Lower lobe of right lung (tissue), 2 donors: ENCODE results near the gene ZNF717. TPM values are rescaled to one million over a fixed set of nuclear protein-coding genes. Genes with fewer than 3 reads are reported as not detected.
"Not testable (repeated sequence)": the region's sequence is repeated elsewhere in the genome, so short reads cannot be mapped to it uniquely, and the experiment has no call there.

ENCODE experiments used
- ATAC-seq, 2 donors: fragments of 200-7000 bp; cut with Tn5 transposase; one replicate each; pipeline ENCODE4 v1.9.1; 2020 to 2022; ENCODE audit warnings: mild to moderate bottlenecking in 2 of 2, moderate library complexity in 2 of 2
- DNase-seq: peaks from one replicate; pipeline ENCODE4 v3.0.0-alpha.2; 2020
- H3K27ac ChIP-seq: fragments of 200-600 bp; one replicate; pipeline ENCODE4 v1.8.0; 2022
- H3K27me3 ChIP-seq: fragments of 200-600 bp; one replicate; pipeline ENCODE4 v1.8.0; 2022; ENCODE audit warnings: low read depth
- H3K36me3 ChIP-seq: fragments of 200-600 bp; one replicate; pipeline ENCODE4 v1.8.0; 2022; ENCODE audit warnings: mild to moderate bottlenecking
- H3K4me1 ChIP-seq: fragments of 200-600 bp; one replicate; pipeline ENCODE4 v1.8.0; 2022
- H3K4me3 ChIP-seq: fragments of 200-600 bp; one replicate; pipeline ENCODE4 v1.8.0; 2022; ENCODE audit warnings: mild to moderate bottlenecking
- H3K9me3 ChIP-seq: fragments of 200-600 bp; one replicate; pipeline ENCODE4 v1.8.0; 2022
- intact Hi-C: fragments of 100-400 bp; cut with DNase I; formaldehyde crosslinking; loops from one replicate; pipeline ENCODE4 v1.11.0; 2022
- long read RNA-seq: library from polyadenylated mRNA; unstranded; transcript quantifications from one replicate; pipeline ENCODE4 v2.0.0, GENCODE V29; 2021
- total RNA-seq: library from RNA; stranded (reverse); fragmentation: NEBNext Ultra II Directional; extraction: Animal tissue kit (Norgen Biotek cat#: 25700); gene quantifications from one replicate; pipeline ENCODE4 v1.2.1, GENCODE V29; 2021
- TF ChIP-seq, protein P1 (sequence below): fragments of 200-600 bp; IDR thresholded peaks from one replicate; pipeline ENCODE4 v1.8.0; 2022; ENCODE audit warnings: antibody characterized with exemption, mild to moderate bottlenecking
- donor health status: DM: no; HTN: yes; CAD: no; lungs with severe emphysema.

ZNF717 gene
- total RNA-seq, result 12.3 TPM
- long read RNA-seq, partial matches to known transcripts, result 0 of 7 reads
- long read RNA-seq, other reads (novel, unspliced or antisense), result 4 of 7 reads

DNA sequence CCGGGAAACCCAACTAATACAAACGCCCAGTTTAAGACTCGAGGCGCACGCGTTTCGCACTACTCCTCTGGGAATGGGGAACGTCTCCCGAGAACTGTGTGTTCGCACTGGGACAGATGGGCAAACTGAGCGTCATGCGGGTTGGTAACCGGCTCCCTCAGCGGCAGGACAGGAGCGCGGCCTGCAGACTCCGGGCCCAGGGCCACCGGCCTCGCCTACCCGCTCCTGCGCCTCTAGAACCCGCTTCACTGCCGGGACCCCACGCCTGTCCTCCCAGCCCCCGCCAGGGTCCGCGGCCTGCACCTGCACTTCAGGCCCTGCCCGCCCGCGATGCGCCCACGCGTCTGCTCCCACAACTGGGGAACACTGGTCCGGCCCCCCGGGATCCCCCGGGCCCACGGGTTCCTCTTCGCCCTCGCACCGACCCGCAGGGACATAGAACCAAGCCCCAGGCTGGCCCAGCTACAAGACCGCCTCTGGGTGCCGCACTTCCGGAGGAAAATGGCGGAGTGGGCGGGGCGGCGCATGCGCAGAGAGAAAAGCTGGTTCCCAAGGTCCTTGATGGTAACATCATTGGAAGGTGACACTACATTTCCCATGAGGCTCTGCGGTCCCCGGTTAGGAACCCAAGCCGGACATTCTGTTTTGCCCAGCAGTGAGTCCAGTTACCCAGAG lies at the start of gene ZNF717:
ZNF717 (minus strand) TSS at position 469 of the 675 bp plus-strand sequence. CDS start 2,187 bp downstream, outside the sequence.
- ATAC-seq, intact Hi-C loops, H3K36me3 ChIP-seq, H3K4me1 ChIP-seq, H3K9me3 ChIP-seq, H3K27me3 ChIP-seq: not testable (repeated sequence)
- Histone ChIP-seq H3K27ac (peak within 1 kb of the TSS; percentile 88), H3K4me3 (peak within 1 kb of the TSS; percentile 74)
- DNase-seq, result peak; percentile 94

DNA sequence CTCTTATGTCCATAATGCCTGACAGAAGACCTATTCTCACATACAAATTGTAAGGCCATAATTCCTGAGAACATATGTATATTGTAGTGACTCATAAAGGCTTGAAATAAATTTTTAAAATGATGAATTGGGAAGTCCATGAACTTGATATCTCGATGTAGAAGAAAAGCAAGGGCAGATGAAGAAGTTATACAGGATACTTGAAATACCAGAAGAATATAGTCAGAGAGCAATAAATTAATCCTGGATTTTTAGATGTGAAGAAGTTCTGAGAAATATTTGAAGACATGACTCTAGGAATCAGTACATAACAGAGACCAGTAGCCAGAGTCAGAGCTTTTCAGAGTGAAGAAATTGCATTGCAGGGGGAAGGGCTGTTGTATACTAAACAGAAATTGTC lies 45.7 kb upstream of the ZNF717 start:
- H3K27ac ChIP-seq, result not testable (repeated sequence)

DNA sequence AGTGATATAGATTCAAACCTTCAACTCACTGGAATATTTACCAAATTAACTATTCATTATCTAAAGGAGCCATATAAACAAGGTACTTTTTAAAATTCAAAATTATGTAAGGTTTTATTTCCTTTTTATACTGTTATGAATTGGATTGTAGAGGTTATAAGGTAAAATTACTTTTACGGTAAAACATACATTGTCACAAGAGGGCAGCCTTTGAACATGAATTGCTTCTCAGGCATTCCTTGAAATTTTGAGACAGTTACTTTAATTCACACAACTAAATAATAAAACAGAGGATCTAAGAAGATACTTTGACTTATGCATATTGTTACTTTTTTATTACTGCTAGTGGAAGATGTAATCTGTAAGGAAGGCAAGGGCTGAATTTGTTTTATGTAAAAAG lies 32.7 kb upstream of the ZNF717 start:
- H3K4me3 ChIP-seq, H3K27me3 ChIP-seq, H3K9me3 ChIP-seq, H3K4me1 ChIP-seq, H3K27ac ChIP-seq, intact Hi-C loops, ATAC-seq, H3K36me3 ChIP-seq, DNase-seq: not testable (repeated sequence)

More for the DNA sequence above, 45.7 kb upstream of the ZNF717 start:
- H3K36me3 ChIP-seq, DNase-seq, H3K9me3 ChIP-seq, H3K4me3 ChIP-seq, intact Hi-C loops, ATAC-seq, H3K27me3 ChIP-seq, H3K4me1 ChIP-seq: not testable (repeated sequence)

DNA sequence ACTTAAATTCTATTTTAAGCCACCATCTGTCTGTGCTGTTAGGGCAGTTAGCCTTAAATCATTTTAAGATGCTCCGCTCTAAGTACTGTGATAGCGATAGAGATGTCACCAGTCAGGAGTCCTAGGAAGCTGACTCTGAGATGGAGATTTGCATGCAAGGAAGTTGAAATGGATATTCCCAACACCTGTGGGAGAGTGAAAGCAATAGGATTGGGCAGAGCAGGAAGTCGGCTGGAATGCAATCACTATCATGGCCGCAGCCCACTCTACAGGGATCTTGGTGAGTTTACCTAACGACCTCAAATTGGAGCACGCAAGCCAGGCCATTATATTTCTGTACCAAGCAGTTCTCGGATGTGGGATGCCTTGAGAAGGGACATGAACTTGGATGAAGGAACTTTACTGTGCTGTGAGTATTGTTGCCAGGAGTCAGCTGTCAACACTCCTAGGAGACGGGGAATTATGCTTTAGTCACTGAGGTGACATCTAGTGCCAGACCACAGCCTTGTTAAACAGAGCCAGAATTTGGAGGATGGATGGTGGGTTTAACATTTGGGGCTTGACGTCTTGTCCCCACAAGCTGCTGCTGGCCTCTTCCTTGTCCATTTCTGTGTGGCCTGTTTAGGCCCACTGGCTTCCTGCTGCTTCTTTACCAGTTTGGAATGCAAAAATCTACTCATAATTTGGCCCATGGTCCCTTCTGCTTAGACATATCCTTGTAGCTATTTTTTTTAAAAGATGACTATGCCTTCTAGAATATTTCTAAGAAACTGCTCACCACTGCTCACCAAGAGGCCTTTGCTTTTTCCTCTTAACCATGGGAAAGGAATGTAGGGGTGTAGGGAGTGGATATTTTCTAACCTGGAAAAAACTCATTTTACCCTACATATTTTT lies 31.2 kb upstream of the ZNF717 start:
- H3K27me3 ChIP-seq, H3K36me3 ChIP-seq, H3K4me1 ChIP-seq, intact Hi-C loops, H3K27ac ChIP-seq, H3K9me3 ChIP-seq, ATAC-seq, DNase-seq, H3K4me3 ChIP-seq: not testable (repeated sequence)

DNA sequence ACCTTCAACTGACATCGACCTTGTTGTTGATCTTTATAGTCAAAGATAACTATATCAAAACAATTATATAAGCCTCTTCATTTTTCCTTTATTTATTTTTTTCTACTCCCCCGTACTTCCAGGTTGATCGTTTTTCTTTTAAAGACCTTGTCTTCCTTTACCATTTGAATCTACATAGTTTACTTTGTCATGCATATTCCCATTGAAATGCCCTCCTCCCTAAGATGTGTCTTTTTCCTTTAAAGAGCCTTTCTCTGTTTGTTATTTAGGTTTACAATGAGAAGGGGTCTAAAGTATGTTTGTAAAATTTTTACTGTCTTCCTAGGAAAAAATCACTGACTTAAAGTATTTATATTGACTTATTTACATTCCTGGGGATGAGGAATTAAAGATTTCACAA lies 29.4 kb upstream of the ZNF717 start:
- Histone ChIP-seq H3K4me3 (no peak overlapping the region), H3K4me1 (no peaks in the 10 kb centered on the region), H3K27me3 (no peaks in the 10 kb centered on the region), H3K27ac (no peak overlapping the region), H3K36me3 (no peaks in the 10 kb centered on the region), H3K9me3 (no peaks in the 10 kb centered on the region)
- intact Hi-C loops, result no loop called here
- ATAC-seq (no peak), DNase-seq (no peak)
- TF ChIP-seq, protein P1, sequence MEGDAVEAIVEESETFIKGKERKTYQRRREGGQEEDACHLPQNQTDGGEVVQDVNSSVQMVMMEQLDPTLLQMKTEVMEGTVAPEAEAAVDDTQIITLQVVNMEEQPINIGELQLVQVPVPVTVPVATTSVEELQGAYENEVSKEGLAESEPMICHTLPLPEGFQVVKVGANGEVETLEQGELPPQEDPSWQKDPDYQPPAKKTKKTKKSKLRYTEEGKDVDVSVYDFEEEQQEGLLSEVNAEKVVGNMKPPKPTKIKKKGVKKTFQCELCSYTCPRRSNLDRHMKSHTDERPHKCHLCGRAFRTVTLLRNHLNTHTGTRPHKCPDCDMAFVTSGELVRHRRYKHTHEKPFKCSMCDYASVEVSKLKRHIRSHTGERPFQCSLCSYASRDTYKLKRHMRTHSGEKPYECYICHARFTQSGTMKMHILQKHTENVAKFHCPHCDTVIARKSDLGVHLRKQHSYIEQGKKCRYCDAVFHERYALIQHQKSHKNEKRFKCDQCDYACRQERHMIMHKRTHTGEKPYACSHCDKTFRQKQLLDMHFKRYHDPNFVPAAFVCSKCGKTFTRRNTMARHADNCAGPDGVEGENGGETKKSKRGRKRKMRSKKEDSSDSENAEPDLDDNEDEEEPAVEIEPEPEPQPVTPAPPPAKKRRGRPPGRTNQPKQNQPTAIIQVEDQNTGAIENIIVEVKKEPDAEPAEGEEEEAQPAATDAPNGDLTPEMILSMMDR, result no peak

DNA sequence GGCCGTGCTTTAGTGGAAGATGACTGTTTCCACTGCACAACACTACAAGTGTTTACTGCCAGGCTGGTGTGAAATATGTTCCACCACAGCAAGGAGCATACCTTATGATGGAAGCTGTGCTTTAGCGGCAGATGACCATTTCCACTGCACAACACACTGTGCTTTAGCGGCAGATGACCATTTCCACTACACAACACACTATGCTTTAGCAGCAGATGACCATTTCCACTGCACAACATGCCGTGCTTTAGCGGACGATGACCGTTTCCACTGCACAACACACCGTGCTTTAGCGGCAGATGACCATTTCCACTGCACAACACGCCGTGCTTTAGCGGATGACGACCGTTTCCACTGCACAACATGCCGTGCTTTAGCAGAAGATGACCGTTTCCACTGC lies 2.8 kb downstream of the ZNF717 start:
- peaks cover 7% of the 10 kb centered on the region for H3K36me3 ChIP-seq
- no peaks in the 10 kb centered on the region for H3K4me1 ChIP-seq
- no peak for ATAC-seq

DNA sequence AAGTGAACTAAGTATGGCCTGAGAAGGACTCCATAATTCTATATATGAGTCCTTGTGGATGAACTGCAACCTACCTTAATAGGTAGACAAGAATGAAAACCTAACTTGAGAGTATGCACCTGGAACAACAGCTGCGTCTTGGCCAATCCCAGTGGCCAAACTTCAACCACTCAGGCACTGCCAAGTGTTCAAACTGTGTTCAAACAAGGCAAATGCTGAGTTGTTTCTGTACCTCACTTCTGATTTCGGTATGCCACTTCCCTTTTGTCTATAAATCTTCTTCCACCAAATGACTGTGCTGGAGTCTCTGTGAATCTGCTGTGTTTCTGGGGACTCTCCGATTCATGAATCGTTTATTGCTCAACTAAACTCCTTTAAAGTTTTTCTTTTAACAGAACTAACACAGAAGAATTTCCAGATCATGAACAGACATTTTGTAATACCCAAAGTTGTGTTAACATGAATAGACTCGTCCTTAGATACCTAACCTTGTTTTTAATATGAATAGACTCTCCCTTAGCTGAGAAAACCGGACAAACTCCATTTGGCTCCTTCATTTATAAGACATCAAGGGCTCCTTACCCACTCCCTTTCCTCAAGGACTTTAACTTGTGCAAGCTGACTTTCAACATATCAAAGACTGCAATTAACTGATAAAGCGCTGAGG lies 4.1 kb downstream of the ZNF717 start:
- no peak for DNase-seq
- TF ChIP-seq, protein P1, result no peak
- H3K9me3 ChIP-seq, result peaks cover 8% of the 10 kb centered on the region
- H3K36me3 ChIP-seq, result peaks cover 7% of the 10 kb centered on the region
- no peaks in the 10 kb centered on the region for H3K27me3 ChIP-seq
- no peak for ATAC-seq
- intact Hi-C loops, result no loop called here
- H3K4me1 ChIP-seq, result no peaks in the 10 kb centered on the region
- no peak overlapping the region for H3K27ac ChIP-seq
- H3K4me3 ChIP-seq, result no peak overlapping the region

More for the DNA sequence above, 2.8 kb downstream of the ZNF717 start:
- TF ChIP-seq, protein P1, result no peak
- Histone ChIP-seq H3K4me3 (no peak overlapping the region), H3K27me3 (no peaks in the 10 kb centered on the region), H3K27ac (no peak overlapping the region), H3K9me3 (no peaks in the 10 kb centered on the region)
- DNase-seq, result no peak
- intact Hi-C loops, result no loop called here

DNA sequence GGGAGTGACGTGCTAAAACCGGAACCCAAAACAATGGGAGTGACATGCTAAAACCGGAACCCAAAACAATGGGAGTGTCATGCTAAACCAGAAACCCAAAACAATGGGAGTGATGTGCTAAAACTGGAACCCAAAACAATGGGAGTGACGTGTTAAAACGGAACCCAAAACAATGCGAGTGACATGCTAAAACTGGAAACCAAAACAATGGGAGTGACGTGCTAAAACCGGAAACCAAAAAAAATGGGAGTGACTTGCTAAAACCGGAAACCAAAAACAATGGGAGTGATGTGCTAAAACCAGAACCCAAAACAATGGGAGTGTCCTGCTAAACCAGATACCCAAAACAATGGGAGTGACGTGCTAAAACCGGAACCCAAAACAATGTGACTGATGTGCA lies 7.6 kb downstream of the ZNF717 start:
- H3K36me3 ChIP-seq, ATAC-seq, intact Hi-C loops, H3K27me3 ChIP-seq, H3K27ac ChIP-seq, H3K4me3 ChIP-seq, DNase-seq, H3K4me1 ChIP-seq: not testable (repeated sequence)
- peaks cover 15% of the 10 kb centered on the region for H3K9me3 ChIP-seq

DNA sequence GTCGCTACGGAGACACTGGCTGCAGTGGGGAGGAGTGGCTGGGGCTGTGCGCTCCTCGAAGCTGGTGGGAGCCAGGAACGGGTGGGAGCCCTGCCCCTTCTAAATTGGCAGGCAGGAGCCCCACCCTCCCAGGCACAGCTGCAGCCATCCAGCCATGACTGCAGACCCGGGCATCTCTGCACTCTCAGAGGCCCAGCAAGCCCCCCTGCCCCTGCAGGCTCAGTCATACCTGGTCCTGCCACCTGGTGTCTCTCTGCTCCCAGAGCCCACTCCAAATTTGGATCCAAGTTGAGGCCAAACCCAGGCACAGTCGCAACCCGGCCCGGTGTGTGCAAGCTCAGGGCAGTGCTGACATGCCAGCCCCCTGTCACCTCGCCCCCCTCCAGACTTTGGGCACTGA lies 13.7 kb downstream of the ZNF717 start:
- H3K27me3 ChIP-seq, H3K27ac ChIP-seq, intact Hi-C loops, ATAC-seq, H3K4me3 ChIP-seq, H3K4me1 ChIP-seq, H3K36me3 ChIP-seq, DNase-seq: not testable (repeated sequence)
- H3K9me3 ChIP-seq, result peaks cover 39% of the 10 kb centered on the region
